ENCODE measurements around the gene TMEM92. TPM values are rescaled to one million over a fixed set of nuclear protein-coding genes. Genes with fewer than 3 reads are reported as not detected.

Gene TMEM92
- total RNA-seq, 4 donors from 2014 or later = 3.1 TPM; not detected in 3

DNA sequence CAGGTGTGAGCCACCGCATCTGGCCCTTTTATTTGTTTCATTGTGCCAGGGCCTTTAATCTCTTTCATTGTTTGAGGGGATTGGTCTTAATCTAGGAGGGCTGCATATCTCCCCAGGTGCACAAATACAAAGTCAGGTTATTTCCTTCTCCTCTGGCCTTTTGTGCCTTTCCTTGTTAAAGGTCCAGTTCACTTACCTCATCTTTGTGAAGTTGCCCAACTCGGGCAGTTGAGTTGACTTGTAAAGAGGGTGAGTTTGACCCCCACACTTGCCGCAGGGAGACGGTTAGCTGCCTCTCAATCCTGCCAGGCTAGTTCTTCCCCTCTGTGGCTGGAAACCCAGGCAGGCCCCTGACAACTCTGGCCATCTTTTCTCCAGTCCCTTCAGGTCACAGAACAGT is 33.4 kb downstream of the TMEM92 start:
- TF ChIP-seq POLR2A (IDR thresholded peaks at IDR 0.05) = no peak
- TF ChIP-seq, protein P1, sequence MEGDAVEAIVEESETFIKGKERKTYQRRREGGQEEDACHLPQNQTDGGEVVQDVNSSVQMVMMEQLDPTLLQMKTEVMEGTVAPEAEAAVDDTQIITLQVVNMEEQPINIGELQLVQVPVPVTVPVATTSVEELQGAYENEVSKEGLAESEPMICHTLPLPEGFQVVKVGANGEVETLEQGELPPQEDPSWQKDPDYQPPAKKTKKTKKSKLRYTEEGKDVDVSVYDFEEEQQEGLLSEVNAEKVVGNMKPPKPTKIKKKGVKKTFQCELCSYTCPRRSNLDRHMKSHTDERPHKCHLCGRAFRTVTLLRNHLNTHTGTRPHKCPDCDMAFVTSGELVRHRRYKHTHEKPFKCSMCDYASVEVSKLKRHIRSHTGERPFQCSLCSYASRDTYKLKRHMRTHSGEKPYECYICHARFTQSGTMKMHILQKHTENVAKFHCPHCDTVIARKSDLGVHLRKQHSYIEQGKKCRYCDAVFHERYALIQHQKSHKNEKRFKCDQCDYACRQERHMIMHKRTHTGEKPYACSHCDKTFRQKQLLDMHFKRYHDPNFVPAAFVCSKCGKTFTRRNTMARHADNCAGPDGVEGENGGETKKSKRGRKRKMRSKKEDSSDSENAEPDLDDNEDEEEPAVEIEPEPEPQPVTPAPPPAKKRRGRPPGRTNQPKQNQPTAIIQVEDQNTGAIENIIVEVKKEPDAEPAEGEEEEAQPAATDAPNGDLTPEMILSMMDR (IDR thresholded peaks at IDR 0.05) = no peak
- DNase-seq (ENCODE audit: low spot score in 2 of 2) = no peak
- WGBS, 2 donors = 92 to 93% methylated on average over 4 of the region's 4 CpGs
- intact Hi-C loops (cut with DNase I; ENCODE audit: low total_unique reads) = no loop called here
- no peak overlapping the region for H3K4me3 ChIP-seq (ENCODE audit: low read depth, poor library complexity, severe bottlenecking)

GRCh38 chr17:50308666-50309065 is 34.4 kb downstream of the TMEM92 start:
- no peak for DNase-seq (ENCODE audit: low spot score in 2 of 2)
- no peak for TF ChIP-seq POLR2A (IDR thresholded peaks at IDR 0.05)
- TF ChIP-seq, protein P1 (IDR thresholded peaks at IDR 0.05) = no peak
- intact Hi-C loops (cut with DNase I; ENCODE audit: low total_unique reads) = no loop called here
- no peak overlapping the region for H3K4me3 ChIP-seq (ENCODE audit: low read depth, poor library complexity, severe bottlenecking)
- 82 to 86% methylated on average over 4 of the region's 4 CpGs for WGBS, 2 donors

DNA sequence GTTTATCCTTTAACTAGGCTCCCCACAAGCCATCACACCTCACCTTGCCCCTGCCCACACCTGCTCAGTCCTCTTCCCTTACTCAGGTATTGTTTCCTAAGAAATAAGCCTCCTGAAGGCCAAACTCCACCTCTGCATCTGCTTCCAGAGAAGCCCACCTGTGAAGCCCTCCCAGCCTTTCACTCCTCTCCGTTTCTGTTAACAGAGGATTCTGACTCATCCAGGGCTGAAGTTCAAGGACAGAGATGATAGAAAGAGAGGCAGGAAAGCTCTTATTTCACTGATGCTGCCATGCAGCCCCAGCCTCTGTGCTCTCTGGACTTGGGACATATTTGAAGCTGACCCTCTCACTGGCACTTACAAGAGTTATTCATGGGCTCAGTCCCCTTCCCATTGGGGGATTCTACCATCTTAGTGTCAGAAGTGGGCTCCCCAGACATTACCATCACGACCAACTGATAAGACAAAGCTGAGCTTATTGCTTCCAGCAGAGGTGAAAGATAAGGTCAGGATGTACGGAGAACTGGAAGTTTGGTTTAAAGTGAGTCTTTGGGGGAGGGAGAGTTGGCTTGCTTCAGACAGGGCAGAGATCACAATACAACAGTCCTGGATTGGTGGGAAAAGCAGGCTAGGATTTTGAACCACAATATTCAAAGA is 36.3 kb downstream of the TMEM92 start:
- 63 to 65% methylated on average over 3 of the region's 3 CpGs for WGBS, 2 donors
- intact Hi-C loops (cut with DNase I; ENCODE audit: low total_unique reads) = no loop called here
- DNase-seq (ENCODE audit: low spot score in 2 of 2) = no peak

DNA sequence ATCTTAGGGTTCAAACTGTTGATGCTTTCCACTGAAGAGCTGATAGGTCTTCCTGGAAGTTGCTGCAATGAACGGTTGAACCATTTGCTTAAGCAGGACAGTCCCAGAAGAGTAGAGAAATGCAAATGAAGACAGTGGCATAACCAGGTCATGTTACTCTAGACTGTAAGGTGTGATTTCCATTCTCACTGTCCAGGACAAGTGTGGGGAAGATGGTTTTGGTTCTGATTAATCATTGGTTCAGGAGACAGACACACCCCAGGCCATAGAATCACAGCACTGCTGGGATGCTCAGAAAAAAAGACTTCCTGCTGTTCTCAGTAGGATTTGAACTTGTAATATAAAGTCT is 36.8 kb downstream of the TMEM92 start:
- DNase-seq (ENCODE audit: low spot score in 2 of 2) = no peak
- intact Hi-C loops (cut with DNase I; ENCODE audit: low total_unique reads) = no loop called here
- WGBS, 2 donors = 32 to 63% methylated on average over 1 of the region's 1 CpG
- H3K4me3 ChIP-seq (ENCODE audit: low read depth, poor library complexity, severe bottlenecking) = no peak overlapping the region
- TF ChIP-seq, protein P1 (IDR thresholded peaks at IDR 0.05) = no peak
- TF ChIP-seq POLR2A (IDR thresholded peaks at IDR 0.05) = no peak

More for the DNA sequence above, 36.3 kb downstream of the TMEM92 start:
- TF ChIP-seq, protein P1 (IDR thresholded peaks at IDR 0.05) = no peak
- TF ChIP-seq POLR2A (IDR thresholded peaks at IDR 0.05) = no peak
- no peak overlapping the region for H3K4me3 ChIP-seq (ENCODE audit: low read depth, poor library complexity, severe bottlenecking)

DNA sequence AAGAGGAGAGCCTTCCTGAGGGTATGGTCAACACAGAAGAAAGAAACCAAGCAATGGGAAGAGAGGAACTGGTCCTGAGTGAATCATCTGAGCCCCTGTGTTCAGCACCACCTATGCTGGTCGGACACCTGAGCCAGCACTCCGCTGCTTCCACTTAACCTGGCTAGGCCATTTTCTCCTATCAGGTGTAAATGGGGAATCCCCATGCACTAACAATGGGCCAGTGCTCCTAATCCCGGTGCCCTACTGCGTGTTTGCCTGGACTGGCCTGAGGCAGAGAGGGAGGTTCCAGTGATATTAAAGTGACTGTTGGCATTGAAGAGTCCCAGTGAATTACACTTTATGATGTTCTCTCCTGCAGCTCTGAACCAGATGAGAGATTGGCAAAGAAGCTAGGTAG is 37.2 kb downstream of the TMEM92 start:
- intact Hi-C loops (cut with DNase I; ENCODE audit: low total_unique reads) = no loop called here
- no peak for DNase-seq (ENCODE audit: low spot score in 2 of 2)
- H3K4me3 ChIP-seq (ENCODE audit: low read depth, poor library complexity, severe bottlenecking) = no peak overlapping the region
- 85 to 91% methylated on average over 4 of the region's 4 CpGs for WGBS, 2 donors
- TF ChIP-seq POLR2A (IDR thresholded peaks at IDR 0.05) = no peak
- TF ChIP-seq, protein P1 (IDR thresholded peaks at IDR 0.05) = no peak

DNA sequence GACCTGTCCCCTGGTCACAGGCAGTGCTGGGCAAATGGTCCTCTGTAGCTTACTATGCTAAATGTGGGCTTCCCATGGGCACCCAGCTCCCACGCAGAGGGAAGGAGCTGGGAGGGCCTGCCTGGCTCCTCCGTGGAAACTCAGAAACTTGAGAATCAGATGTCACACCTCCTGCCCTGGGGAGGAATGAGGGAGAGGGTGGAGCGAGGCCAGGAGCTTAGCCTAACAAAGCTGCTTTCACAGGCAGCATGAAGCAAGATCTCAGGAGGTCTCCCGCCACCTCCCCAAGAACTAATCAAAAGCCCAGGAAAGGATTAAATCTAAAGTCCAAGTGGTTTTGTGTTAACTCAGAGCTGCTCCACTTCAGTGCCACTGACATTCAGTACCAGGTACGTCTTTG is 38.0 kb downstream of the TMEM92 start:
- intact Hi-C loops (cut with DNase I; ENCODE audit: low total_unique reads) = no loop called here
- H3K4me3 ChIP-seq (ENCODE audit: low read depth, poor library complexity, severe bottlenecking) = no peak overlapping the region
- WGBS, 2 donors = 30 to 49% methylated on average over 5 of the region's 5 CpGs
- TF ChIP-seq POLR2A (IDR thresholded peaks at IDR 0.05) = no peak
- TF ChIP-seq, protein P1 (IDR thresholded peaks at IDR 0.05) = no peak
- DNase-seq (ENCODE audit: low spot score in 2 of 2) = no peak
